ENCODE data around the gene KCNB1. TPM values are rescaled to one million over a fixed set of nuclear protein-coding genes. Genes with fewer than 3 reads are reported as not detected.

Gene KCNB1
- total RNA-seq, 1 experiment from 2014 or later = 0.05 TPM

Other genes starting within 250 kb of the KCNB1 start
- gene ZNFX1, start 204.6 kb downstream of the KCNB1 start, total RNA-seq (2014; rRNA removed; shearing (Covaris generic)) = 20.3 and 21.0 TPM in 2 replicates
- 0.16 TPM in 1 of 2 replicates, not detected in the other for gene PTGIS, start 85.5 kb upstream of the KCNB1 start, total RNA-seq (2014; rRNA removed; shearing (Covaris generic))
- gene B4GALT5, start 231.2 kb upstream of the KCNB1 start, total RNA-seq (2014; rRNA removed; shearing (Covaris generic)) = 44.9 and 46.7 TPM in 2 replicates

Data from SK-MEL-5 (cell line).